DMS79 (cell line): ENCODE data around the gene AP4E1.
"Not testable (repeated sequence)": the region's sequence is repeated elsewhere in the genome, so short reads cannot be mapped to it uniquely, and the experiment has no call there.

Experiments
- DNase-seq: peaks from one replicate; lab custom pipeline; 2025; lab: John Stamatoyannopoulos, UW

Gene AP4E1

GRCh38 chr15:50889589-50889988 lies 18.9 kb upstream of the AP4E1 start:
- peak; percentile 25 for DNase-seq

GRCh38 chr15:50890751-50891150 lies 17.7 kb upstream of the AP4E1 start:
- DNase-seq, result no peak

DNA sequence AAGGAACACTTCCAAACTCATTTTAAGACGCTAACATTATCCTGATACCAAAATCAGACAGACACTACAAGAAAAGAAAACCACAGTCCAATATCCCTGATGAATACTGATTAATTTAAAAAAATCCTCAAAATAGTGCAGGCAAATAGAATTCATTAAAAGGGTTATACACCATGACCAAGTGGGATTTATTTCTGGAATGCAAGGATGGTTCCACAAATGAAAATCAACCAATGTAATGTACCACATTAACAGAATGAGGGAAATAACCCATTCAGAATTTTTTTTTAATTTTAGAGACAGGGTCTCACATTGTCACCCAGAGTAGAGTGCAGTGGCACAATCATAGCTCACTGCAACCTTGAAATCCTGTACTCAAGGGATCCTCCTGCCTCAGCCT lies 17.3 kb upstream of the AP4E1 start:
- no peak for DNase-seq

- DNase-seq, result no peak
Measured at GRCh38 chr15:50893976-50894375, 14.5 kb upstream of the AP4E1 start.

DNA sequence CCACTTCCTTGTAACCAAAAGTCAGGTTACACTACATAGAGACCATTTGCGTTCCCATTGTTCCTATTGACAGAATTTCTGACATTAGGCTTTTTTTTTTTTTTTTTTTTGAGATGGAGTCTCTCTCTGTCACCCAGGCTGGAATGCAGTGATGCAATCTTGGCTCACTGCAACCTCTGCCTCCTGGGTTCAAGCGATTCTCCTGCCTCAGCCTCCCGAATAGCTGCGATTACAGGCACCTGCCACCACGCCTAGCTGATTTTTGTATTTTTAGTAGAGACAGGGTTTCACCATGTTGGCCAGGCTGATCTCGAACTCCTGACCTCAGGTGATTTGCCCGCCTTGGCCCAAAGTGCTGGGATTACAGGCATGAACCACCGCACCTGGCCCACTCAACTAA lies 7.1 kb upstream of the AP4E1 start:
- DNase-seq, result not testable (repeated sequence)

DNA sequence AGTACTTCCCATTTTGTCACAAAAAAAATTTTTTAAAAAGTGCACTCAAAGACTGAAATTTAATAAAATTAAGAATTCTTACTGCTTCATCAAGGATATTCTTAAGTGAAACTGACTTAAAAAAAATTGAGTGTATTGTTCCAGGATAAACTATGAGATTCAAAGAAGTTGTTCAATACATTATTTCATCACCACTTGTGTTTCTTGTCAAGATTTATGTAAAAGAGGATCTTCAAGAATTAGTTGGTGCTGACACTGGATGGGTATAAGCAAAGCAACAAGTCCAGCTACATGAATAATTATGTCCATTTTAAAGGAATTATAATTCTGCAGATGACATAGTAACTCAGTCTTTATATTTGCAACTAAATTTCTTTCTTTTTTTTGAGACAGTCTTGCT lies 4.3 kb upstream of the AP4E1 start:
- DNase-seq, result no peak

- no peak for DNase-seq
Measured at GRCh38 chr15:50905055-50905454, 3.4 kb upstream of the AP4E1 start.

DNA sequence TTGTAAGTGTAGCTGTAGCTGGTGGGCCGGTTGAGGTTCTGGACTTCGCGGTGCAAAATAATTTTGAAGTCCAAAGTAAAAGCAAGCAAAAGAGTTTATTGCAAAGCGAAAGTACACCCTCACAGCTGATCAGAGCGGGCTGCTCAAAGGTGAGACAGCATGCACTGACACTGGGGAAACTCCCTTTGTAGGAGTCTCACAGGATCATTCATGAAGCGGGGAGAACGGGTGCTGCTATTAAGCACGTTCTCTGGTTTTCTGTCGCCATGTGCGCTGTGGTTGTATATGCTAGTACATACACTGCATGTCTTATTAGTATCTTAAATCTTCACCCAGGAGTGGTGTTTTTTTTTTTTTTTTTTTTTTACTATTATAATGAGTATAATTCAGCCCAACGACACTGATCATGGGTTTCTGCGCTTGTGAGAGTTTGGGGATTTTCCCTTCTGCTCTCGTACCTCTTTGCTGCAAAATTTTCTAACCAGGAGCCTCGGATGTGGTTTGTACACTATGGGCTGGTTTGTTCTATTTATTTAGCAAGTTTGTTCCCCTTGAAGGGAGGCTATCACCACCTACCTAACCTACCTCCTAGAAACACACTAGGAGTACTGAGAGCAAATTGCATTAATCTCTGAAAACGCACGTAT lies 1.4 kb upstream of the AP4E1 start:
- DNase-seq, result no peak

GRCh38 chr15:50907601-50908208 lies 778 bp upstream of the AP4E1 start:
- DNase-seq, result no peak

DNA sequence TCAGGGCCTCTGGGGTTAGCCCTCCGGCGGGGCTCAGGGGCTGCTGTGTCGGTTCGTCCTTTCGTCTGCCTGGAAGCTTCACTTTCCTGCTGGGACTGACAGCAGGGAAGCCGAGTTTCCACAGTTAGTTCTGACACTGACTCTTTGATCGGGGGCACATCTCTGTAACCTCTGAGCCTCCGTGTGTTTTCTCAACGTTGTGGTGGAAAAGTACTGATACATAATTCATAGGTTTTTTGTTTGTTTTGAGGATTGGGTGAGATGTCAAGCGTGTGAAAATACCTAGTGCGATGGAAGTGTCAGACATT lies 481 bp downstream of the AP4E1 start:
- DNase-seq, result no peak

DNA sequence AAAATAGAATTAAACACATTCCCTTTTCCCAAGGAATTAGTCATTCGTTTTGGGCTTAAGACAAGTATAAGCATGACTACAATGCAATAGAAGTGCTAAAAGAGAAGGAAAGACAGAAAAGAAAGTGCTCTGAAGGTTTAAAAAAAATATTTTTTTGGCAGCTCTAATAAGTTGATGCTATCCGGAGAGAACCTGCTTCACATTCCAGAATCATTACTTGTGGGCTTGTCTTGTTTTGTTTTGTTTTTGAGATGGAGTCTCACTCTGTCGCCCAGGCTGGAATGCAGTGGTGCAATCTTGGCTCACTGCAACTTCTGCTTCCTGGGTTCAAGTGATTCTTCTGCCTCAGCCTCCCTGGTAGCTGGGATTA lies 1.9 kb downstream of the AP4E1 start:
- DNase-seq, result not testable (repeated sequence)

DNA sequence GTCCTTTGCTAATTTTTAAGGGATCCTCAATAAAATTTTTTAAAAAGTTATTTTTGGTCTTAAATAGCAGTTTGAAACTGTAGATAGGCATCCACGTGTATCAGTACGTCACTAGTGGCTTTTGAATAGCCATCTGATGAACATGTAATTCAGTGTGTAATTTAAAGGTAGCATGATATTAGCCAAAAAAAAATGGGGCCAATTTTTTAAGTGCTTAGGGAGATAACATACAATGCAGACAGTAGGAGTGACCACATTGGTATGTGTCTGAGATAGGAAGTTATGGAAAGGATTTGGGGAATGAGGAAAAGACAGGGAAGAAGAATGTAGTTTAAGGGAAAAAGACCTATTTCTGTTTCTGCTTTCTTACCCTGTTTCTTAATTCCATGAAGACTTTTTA lies 2.5 kb downstream of the AP4E1 start:
- DNase-seq, result no peak

- DNase-seq, result no peak
Measured at GRCh38 chr15:50911621-50912020, 3.1 kb downstream of the AP4E1 start.

DNA sequence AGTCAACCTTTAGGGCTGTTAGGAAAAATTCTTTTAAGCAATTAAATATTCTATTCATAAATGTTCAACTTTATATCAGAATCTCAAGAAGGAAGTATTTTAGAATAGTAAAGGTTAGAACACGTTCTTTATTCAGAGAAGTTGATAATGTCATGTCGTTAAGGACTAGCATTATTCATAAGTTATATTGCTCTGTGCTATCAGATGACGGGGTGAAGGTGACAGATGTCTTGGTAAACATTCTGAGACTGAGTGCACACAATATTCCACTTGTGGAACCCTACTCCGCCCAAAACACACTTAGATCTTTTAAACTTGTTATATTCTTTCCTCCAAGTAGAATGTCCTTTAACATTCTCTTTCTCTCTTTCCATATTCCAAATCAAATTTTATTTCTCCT lies 7.9 kb downstream of the AP4E1 start:
- no peak for DNase-seq

DNA sequence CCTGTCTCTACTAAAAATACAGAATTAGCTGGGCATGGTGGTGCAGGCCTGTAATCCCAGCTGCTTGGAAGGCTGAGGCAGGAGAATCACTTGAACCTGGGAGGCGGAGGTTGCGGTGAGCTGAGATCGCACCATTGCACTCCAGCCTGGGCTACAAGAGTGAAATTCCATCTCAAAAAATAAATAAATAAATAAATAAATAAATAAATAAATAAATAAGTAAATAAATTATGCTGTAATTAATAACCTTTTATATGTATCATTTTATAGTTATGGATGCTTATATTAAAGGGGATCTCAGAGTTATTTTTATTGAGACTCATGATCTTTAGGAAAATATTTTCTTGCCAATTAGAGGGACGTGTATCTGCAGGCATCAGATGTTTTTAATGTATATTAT lies 10.9 kb downstream of the AP4E1 start:
- not testable (repeated sequence) for DNase-seq

GRCh38 chr15:50925281-50925680 lies 16.8 kb downstream of the AP4E1 start:
- no peak for DNase-seq

GRCh38 chr15:50929062-50929461 lies 20.6 kb downstream of the AP4E1 start:
- no peak for DNase-seq

DNA sequence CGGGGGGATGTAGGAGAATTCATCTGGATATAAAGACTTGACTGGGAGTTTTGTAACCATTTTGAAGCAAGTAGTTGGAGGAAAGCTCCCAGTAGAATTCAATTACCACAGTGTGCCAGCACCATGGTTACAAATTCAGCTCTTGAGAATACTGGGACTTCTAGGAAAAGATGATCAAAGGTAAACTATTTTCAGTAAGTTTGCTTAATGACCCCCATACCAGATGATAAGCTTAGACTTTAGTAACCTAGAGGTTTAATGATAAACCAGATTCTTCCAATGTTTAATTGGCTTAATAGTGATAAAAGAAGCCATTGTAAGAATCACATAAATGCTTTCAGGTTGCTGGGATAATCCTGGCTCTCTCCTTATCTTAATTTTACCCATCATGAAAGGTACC lies 22.3 kb downstream of the AP4E1 start:
- no peak for DNase-seq

DNA sequence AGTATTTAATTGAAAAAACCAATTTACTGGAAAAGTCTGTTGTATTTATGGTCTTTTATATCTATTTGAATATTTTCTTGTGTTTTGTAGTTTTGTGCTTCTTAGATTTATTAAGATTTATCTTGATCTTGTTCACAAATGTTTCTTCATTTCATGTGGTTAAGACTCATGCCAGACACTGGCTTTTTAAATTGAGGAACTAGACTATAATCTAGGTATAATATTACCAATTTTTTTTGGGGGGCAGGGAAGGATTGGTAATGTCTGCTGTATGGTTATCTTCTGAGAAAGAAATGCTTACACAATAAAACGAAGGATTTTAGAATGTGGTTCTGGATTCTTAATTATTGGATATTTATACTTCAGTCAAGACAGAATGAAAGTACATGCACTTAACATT lies 24.9 kb downstream of the AP4E1 start:
- no peak for DNase-seq

DNA sequence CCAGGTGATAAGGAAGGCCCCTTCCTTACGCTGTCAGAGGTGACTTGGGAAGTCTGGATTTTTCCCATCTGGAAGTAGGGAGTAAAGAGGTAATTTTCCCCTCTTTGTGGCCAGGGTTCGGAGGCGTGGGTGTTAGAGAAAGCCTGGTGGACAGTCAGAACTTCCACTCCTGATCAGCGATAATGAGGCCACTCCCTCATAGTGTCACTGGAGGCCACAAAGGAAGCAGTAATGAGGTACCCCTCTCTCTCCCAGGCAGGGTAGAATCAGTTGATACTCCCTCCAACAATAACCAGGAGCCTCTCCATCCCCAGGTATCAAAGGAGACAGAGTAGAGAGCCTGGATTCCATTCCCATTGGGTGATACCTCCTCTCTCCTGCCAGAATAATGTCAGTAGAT lies 30.0 kb downstream of the AP4E1 start:
- no peak for DNase-seq

- no peak for DNase-seq
Measured at GRCh38 chr15:50939911-50940310, 31.4 kb downstream of the AP4E1 start.

DNA sequence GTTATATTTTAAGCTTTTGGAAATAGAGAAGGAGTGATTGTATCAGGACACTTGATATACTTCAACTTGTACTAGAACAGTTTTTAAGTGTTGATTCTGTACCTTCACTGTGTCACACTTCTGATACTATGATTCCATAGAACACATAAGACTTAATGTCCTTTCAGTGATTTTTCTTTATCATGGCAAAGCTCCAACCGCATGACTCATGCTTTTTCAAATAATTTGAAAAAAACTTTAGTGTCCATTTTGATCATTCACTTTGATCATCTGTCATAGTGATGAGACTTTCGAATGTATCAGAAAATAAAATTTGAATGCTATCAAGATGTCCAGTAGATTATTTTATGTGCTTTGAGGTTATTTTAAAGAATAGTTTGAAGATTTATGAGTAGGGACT lies 32.0 kb downstream of the AP4E1 start:
- DNase-seq, result no peak

- DNase-seq, result no peak
Measured at GRCh38 chr15:50943638-50944037, 35.2 kb downstream of the AP4E1 start.

- DNase-seq, result no peak
Measured at GRCh38 chr15:50944672-50945071, 36.2 kb downstream of the AP4E1 start.

GRCh38 chr15:50945725-50946124 lies 37.2 kb downstream of the AP4E1 start:
- DNase-seq, result no peak
